Measurements from ENCODE around the gene GPR78. TPM values are rescaled to one million over a fixed set of nuclear protein-coding genes. Genes with fewer than 3 reads are reported as not detected.

Gene GPR78
- total RNA-seq, 1 experiment from 2014 or later = 3.4 TPM

DNA sequence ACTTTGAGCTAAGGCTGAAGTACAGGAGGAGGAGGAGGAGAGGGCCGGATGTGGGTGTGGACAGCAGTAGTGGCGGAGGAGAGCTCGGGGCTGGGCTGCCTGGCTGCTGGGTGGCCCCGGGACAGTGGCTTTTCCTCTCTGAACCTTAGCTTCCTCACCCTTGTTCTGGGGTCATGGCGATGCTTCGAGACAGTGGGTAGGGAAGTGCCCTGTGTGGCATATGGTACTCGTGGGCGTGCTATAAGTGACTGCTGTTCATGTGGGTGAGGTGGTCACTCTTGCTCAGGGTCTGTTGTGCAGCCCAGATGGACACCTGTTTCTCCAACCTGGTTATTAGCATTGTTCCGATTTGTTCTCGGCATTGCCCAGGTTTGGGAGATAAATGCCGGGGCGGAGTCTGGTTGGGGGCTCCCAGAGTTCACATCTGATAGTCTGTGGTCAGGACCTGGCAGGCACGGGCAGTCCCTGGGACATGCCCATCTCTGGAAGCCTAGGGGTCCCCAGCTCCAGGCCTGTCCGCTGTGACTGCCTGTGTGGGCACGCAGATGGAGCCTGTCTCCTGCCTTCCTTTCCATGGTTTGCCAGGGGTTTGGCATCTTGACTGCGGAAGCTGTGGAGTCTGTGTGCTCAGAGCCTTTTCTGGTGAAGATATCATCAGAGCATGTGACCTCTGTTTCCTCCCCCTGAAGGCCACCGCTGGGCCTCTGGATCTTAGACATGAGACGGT, 7.4 kb downstream of the GPR78 start:
- Histone ChIP-seq H2BK15ac (ENCODE audit: low read depth, low read length) (no peak overlapping the region), H2BK120ac (ENCODE audit: low read depth, low read length, poor library complexity, severe bottlenecking) (no peak overlapping the region), H3K56ac (ENCODE audit: insufficient read length, low read depth, low read length) (no peak overlapping the region), H2BK5ac (ENCODE audit: insufficient read length, low read length) (no peak overlapping the region), H3K4me2 (ENCODE audit: insufficient read depth, insufficient read length, low read length) (no peak overlapping the region), H3K9ac (ENCODE audit: extremely low read depth, insufficient read length, low read length) (no peak overlapping the region), H2BK20ac (ENCODE audit: low read depth, low read length, poor library complexity, severe bottlenecking) (no peak overlapping the region), H2AK5ac (ENCODE audit: insufficient read length, low read length) (no peak overlapping the region), H4K20me1 (ENCODE audit: control insufficient read depth, insufficient read depth, insufficient read length) (no peaks in the 10 kb centered on the region), H3K27ac (ENCODE audit: insufficient read length, low read depth, low read length) (no peak overlapping the region), H4K8ac (replicated peaks; ENCODE audit: insufficient read length, low read depth, low read length) (no peak overlapping the region), H3K79me1 (ENCODE audit: insufficient read depth, low read depth, low read length, poor library complexity, severe bottlenecking) (no peaks in the 10 kb centered on the region), H3K79me2 (ENCODE audit: insufficient read depth, low read length) (no peaks in the 10 kb centered on the region), H2BK12ac (ENCODE audit: insufficient read length, low read depth, low read length) (no peak overlapping the region), H3K27me3 (ENCODE audit: insufficient read depth, low read length) (no peaks in the 10 kb centered on the region), H3K4ac (ENCODE audit: low read depth, low read length) (no peak overlapping the region), H3K9me3 (ENCODE audit: control insufficient read depth, low read depth, low read length) (no peaks in the 10 kb centered on the region), H3K23me2 (ENCODE audit: insufficient read length, low read depth, low read length, poor library complexity, severe bottlenecking) (no peaks in the 10 kb centered on the region), H4K91ac (ENCODE audit: insufficient read length, low read depth, low read length) (no peak overlapping the region), H3K23ac (ENCODE audit: insufficient read length, low read depth, low read length) (no peak overlapping the region), H3T11ph (ENCODE audit: low read length) (no peak overlapping the region), H2AFZ (ENCODE audit: low read length) (no peak overlapping the region), H3K14ac (ENCODE audit: insufficient read depth, low read length) (no peak overlapping the region; the same call in 1 of the 2 replicates), H3K4me1 (ENCODE audit: insufficient read depth, low read length) (no peaks in the 10 kb centered on the region; the same call in 1 of the 2 replicates), H4K5ac (ENCODE audit: insufficient read length, low read depth, low read length) (no peak overlapping the region), H3K18ac (ENCODE audit: insufficient read length, low read depth, low read length) (no peak overlapping the region)
- Mint-ChIP-seq H3K27me3 (ENCODE audit: low read depth) (peaks cover 15% of the 10 kb centered on the region), H3K4me3 (no peak overlapping the region), H3K4me1 (peaks cover 45 to 51% of the 10 kb centered on the region in 2 experiments), H3K27ac (no peak overlapping the region), H3K9me3 (no peaks in the 10 kb centered on the region), H3K36me3 (ENCODE audit: insufficient read depth in 1 of 3, low read depth in 3 of 3) (no peaks in the 10 kb centered on the region)
- TF ChIP-seq, protein P1, sequence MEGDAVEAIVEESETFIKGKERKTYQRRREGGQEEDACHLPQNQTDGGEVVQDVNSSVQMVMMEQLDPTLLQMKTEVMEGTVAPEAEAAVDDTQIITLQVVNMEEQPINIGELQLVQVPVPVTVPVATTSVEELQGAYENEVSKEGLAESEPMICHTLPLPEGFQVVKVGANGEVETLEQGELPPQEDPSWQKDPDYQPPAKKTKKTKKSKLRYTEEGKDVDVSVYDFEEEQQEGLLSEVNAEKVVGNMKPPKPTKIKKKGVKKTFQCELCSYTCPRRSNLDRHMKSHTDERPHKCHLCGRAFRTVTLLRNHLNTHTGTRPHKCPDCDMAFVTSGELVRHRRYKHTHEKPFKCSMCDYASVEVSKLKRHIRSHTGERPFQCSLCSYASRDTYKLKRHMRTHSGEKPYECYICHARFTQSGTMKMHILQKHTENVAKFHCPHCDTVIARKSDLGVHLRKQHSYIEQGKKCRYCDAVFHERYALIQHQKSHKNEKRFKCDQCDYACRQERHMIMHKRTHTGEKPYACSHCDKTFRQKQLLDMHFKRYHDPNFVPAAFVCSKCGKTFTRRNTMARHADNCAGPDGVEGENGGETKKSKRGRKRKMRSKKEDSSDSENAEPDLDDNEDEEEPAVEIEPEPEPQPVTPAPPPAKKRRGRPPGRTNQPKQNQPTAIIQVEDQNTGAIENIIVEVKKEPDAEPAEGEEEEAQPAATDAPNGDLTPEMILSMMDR (conservative IDR thresholded peaks at IDR 0.05) = no peak
- no peak for DNase-seq
- no CpG with 5 or more reads among the region's 18 CpGs for WGBS (ENCODE audit: extremely low coverage, insufficient read length, low lambda C conversion rate)
